HEK293 (cell line): ENCODE results near the gene MSI2.

Experiments used
- YY1 ChIP-seq: fragments of 450-650 bp; formaldehyde crosslinking; IDR thresholded peaks from 2 replicates; pipeline ENCODE4 v1.5.1; 2018; ENCODE audit warnings: missing biosample characterization, missing genetic modification characterization
- ZNF138 ChIP-seq: fragments of 450-650 bp; formaldehyde crosslinking; IDR thresholded peaks from 2 replicates; pipeline ENCODE4 v1.5.1; 2016; ENCODE audit warnings: missing biosample characterization, missing genetic modification characterization, borderline replicate concordance
- ZNF426 ChIP-seq: fragments of 450-650 bp; formaldehyde crosslinking; IDR thresholded peaks from 2 replicates; pipeline ENCODE4 v1.5.1; 2017; ENCODE audit warnings: missing biosample characterization, missing genetic modification characterization, mild to moderate bottlenecking, inconsistent platforms, moderate library complexity
- ZNF530 ChIP-seq: fragments of 450-650 bp; formaldehyde crosslinking; IDR thresholded peaks from 2 replicates; pipeline ENCODE4 v1.5.1; 2016; ENCODE audit warnings: low read depth, missing biosample characterization, missing genetic modification characterization
- ZSCAN16 ChIP-seq: fragments of 450-650 bp; formaldehyde crosslinking; IDR thresholded peaks from 2 replicates; pipeline ENCODE4 v1.5.1; 2016; ENCODE audit warnings: missing biosample characterization, missing genetic modification characterization
- TF ChIP-seq, protein P1 (sequence below): fragments of 450-650 bp; formaldehyde crosslinking; IDR thresholded peaks from 2 replicates; pipeline ENCODE4 v1.5.1; 2016; ENCODE audit warnings: missing biosample characterization, missing genetic modification characterization
- TF ChIP-seq, protein P2 (sequence below): fragments of 450-650 bp; formaldehyde crosslinking; IDR thresholded peaks from 2 replicates; pipeline ENCODE4 v1.5.1; 2016; ENCODE audit warnings: missing biosample characterization, missing genetic modification characterization

DNA sequence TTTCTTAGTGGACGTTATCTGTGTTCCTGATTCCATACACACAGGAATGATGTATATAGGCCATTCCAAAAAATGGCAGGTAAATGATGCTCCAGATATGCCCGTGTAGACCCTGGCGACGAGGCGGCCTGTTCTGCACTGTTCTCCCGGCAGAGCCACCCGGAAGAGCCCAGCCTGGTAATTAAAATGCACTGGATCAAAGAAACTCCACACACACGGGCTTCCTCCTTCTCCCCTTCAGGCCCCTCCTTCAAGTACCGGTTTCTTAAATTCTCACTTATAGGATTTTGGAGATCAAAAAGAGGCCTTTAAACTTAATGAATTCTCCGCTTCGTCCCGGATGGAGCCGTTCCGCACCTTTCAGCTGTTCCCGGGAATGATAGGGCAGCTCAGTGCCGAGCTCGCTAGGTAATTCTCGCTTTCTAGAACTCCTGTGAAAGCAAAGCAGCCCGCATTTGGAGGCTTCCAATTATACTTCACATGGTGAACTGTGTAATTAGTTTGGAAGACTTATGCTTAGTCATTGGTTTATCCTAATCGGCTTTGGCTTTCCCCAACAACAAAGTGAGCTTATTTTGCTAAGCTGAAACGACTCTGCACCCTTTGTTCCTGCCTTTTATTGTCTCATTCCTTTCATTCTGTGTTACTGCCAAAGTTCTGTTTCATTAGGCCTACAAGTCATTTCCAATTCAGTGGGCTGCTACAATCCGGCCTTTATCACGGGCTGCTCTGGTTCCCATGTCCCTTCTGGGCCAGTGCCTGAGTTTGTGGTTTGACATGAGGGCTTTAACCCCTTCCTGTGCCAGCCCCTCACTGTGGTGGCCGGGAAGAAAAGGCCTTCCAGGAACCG lies 150.0 kb downstream of the MSI2 start:
- TF ChIP-seq ZSCAN16 (tag by site-specific recombination): no peak
- no peak for TF ChIP-seq ZNF138 (tag by site-specific recombination)
- no peak for TF ChIP-seq ZNF530 (tag by site-specific recombination)
- TF ChIP-seq ZNF426: no peak
- TF ChIP-seq, protein P1, sequence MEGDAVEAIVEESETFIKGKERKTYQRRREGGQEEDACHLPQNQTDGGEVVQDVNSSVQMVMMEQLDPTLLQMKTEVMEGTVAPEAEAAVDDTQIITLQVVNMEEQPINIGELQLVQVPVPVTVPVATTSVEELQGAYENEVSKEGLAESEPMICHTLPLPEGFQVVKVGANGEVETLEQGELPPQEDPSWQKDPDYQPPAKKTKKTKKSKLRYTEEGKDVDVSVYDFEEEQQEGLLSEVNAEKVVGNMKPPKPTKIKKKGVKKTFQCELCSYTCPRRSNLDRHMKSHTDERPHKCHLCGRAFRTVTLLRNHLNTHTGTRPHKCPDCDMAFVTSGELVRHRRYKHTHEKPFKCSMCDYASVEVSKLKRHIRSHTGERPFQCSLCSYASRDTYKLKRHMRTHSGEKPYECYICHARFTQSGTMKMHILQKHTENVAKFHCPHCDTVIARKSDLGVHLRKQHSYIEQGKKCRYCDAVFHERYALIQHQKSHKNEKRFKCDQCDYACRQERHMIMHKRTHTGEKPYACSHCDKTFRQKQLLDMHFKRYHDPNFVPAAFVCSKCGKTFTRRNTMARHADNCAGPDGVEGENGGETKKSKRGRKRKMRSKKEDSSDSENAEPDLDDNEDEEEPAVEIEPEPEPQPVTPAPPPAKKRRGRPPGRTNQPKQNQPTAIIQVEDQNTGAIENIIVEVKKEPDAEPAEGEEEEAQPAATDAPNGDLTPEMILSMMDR (tag by site-specific recombination): no peak
- TF ChIP-seq, protein P2, sequence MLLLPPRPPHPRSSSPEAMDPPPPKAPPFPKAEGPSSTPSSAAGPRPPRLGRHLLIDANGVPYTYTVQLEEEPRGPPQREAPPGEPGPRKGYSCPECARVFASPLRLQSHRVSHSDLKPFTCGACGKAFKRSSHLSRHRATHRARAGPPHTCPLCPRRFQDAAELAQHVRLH (tag by site-specific recombination): no peak
- no peak for TF ChIP-seq YY1
